ENCODE data around the gene MADD. TPM values are rescaled to one million over a fixed set of nuclear protein-coding genes. Genes with fewer than 3 reads are reported as not detected.

The MADD gene
- total and polyA plus RNA-seq, 2 donors (not counting 3 experiments of a cell fraction or from before 2014, with no cell fraction given), result 35.3 to 36.8 TPM

- Histone ChIP-seq H3K36me3 (ENCODE audit: control insufficient read depth in 2 of 2, extremely low read depth in 1 of 2, insufficient read depth in 2 of 2, low read length in 2 of 2) (no peaks in the 10 kb centered on the region), H3K4me3 (replicated peaks in 1 of 3; ENCODE audit: insufficient read depth in 1 of 3, low read depth in 1 of 3, low read length in 3 of 3) (no peak overlapping the region), H3K79me2 (ENCODE audit: control insufficient read depth, insufficient read depth, low read length) (peaks cover 36% of the 10 kb centered on the region), H3K9ac (replicated peaks; ENCODE audit: extremely low read depth, insufficient read depth, low read length) (peak overlapping the region; percentile 54), H3K9me1 (replicated peaks; ENCODE audit: control insufficient read depth, extremely low read depth, insufficient read depth, low read length) (no peaks in the 10 kb centered on the region), H3K9me3 (replicated peaks; ENCODE audit: control insufficient read depth, insufficient read depth, low read length) (no peaks in the 10 kb centered on the region), H3K27ac (ENCODE audit: insufficient read depth, low read depth, low read length) (peak overlapping the region; percentile 94), H3K4me2 (ENCODE audit: insufficient read depth, low read length) (peak overlapping the region; percentile 79), H3K27me3 (ENCODE audit: control insufficient read depth in 2 of 2, insufficient read depth in 2 of 2, low read length in 2 of 2) (no peaks in the 10 kb centered on the region), H2AFZ (ENCODE audit: low read depth, low read length) (no peak overlapping the region), H3K4me1 (ENCODE audit: control insufficient read depth, extremely low read depth, insufficient read depth, low read length) (peaks cover 44% of the 10 kb centered on the region), H4K20me1 (replicated peaks; ENCODE audit: control insufficient read depth, extremely low read depth, insufficient read depth, low read length) (no peaks in the 10 kb centered on the region)
- BruUV-seq (replicated peaks), result no TSS peak
- intact Hi-C loops (cut with micrococcal nuclease) (loop anchor here (1.0 kb wide), 1 partner anchor 135 kb away; no protein-coding TSS in a partner anchor), dilution Hi-C loops (cut with MboI; ENCODE audit: extremely low pct_ligation_motif_present, low sequenced_read_pairs) (no loop called here)
- TF ChIP-seq POLR2A (IDR thresholded peaks at IDR 0.05; ENCODE audit: low read depth, low read length) (peak; percentile 44), EZH2 (IDR thresholded peaks at IDR 0.05; ENCODE audit: borderline replicate concordance, low read depth, low read length, severe bottlenecking) (no peak), MYC (IDR thresholded peaks at IDR 0.05; ENCODE audit: low read depth, low read length) (no peak), GATA2 (IDR thresholded peaks at IDR 0.05; ENCODE audit: insufficient read depth, insufficient read length, low read depth, low read length) (no peak), POLR2AphosphoS5 (IDR thresholded peaks at IDR 0.05; ENCODE audit: insufficient read depth, low read depth, low read length) (peak; percentile 45), FOS (IDR thresholded peaks at IDR 0.05; ENCODE audit: borderline replicate concordance, insufficient read depth, low read length) (no peak), JUN (IDR thresholded peaks at IDR 0.05; ENCODE audit: borderline replicate concordance, insufficient read depth, insufficient read length, low read depth) (peak; percentile 30), MAX (IDR thresholded peaks at IDR 0.05; ENCODE audit: insufficient read depth, insufficient read length) (no peak)
- TF ChIP-seq, protein P1, sequence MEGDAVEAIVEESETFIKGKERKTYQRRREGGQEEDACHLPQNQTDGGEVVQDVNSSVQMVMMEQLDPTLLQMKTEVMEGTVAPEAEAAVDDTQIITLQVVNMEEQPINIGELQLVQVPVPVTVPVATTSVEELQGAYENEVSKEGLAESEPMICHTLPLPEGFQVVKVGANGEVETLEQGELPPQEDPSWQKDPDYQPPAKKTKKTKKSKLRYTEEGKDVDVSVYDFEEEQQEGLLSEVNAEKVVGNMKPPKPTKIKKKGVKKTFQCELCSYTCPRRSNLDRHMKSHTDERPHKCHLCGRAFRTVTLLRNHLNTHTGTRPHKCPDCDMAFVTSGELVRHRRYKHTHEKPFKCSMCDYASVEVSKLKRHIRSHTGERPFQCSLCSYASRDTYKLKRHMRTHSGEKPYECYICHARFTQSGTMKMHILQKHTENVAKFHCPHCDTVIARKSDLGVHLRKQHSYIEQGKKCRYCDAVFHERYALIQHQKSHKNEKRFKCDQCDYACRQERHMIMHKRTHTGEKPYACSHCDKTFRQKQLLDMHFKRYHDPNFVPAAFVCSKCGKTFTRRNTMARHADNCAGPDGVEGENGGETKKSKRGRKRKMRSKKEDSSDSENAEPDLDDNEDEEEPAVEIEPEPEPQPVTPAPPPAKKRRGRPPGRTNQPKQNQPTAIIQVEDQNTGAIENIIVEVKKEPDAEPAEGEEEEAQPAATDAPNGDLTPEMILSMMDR (IDR thresholded peaks at IDR 0.05; ENCODE audit: extremely low read depth in 1 of 2, insufficient read depth in 1 of 2, low read depth in 1 of 2, low read length in 2 of 2), result no peak
- CTCF ChIA-PET, result interaction anchor here (0.5 to 2.5 kb wide), 19 partner anchors 9 to 154 kb away, joined by 3 to 14 read pairs (median 4); partner anchors contain the start of gene NR1H3
- FAIRE-seq (peak; percentile 67), DNase-seq (ENCODE audit: low read depth, low spot score) (peak; percentile 90)
- POLR2A ChIA-PET, result interaction anchor here (0.8 to 1.2 kb wide), 3 partner anchors 14 to 29 kb away, joined by 3 read pairs; partner anchors contain the start of gene ACP2
Observed at GRCh38 chr11:47220401-47220821, 49.5 kb upstream of the MADD start.

Data from endothelial cell of umbilical vein (primary cell).